CD14-positive monocyte (primary cell): Measurements from ENCODE around the gene CYB561A3. TPM values are rescaled to one million over a fixed set of nuclear protein-coding genes. Genes with fewer than 3 reads are reported as not detected.

ENCODE experiments used
- DNase-seq, 3 donors: peaks; one replicate each; pipeline ENCODE4 v3.0.0-alpha.2; 2011 to 2022
- H2AFZ ChIP-seq: 2 replicates; pipeline ENCODE4 v1.6.0; 2012; ENCODE audit warnings: mild to moderate bottlenecking, low read depth, low read length, inconsistent platforms; ENCODE audit not compliant: insufficient read depth, poor library complexity, severe bottlenecking
- H3K27ac ChIP-seq, 2 donors: 1 replicate in 1 of 2; 2 replicates in 1 of 2; pipeline ENCODE4 v1.5.1; 2012 to 2013; ENCODE audit warnings: low read length in 2 of 2, control low read depth in 1 of 2, inconsistent platforms in 1 of 2, low read depth in 1 of 2, mild to moderate bottlenecking in 1 of 2
- H3K27me3 ChIP-seq, 2 donors: one replicate each; pipeline versions ENCODE4 v1.6.0 to v1.6.1; 2011 to 2013; ENCODE audit warnings: low read length in 2 of 2; ENCODE audit not compliant: control insufficient read depth in 2 of 2, insufficient read depth in 2 of 2
- H3K36me3 ChIP-seq, 2 donors: replicated peaks in 1 of 2; 1 replicate in 1 of 2; 2 replicates in 1 of 2; pipeline versions ENCODE4 v1.5.1 to v1.6.1; 2012 to 2013; ENCODE audit warnings: low read length in 2 of 2, control low read depth in 1 of 2, inconsistent platforms in 1 of 2, mild to moderate bottlenecking in 1 of 2; ENCODE audit not compliant: insufficient read depth in 2 of 2, control insufficient read depth in 1 of 2
- H3K4me1 ChIP-seq, 2 donors: 1 replicate in 1 of 2; 2 replicates in 1 of 2; pipeline versions ENCODE4 v1.5.1 to v1.6.1; 2012 to 2013; ENCODE audit warnings: low read length in 2 of 2, control low read depth in 1 of 2, inconsistent platforms in 1 of 2, mild to moderate bottlenecking in 1 of 2, moderate library complexity in 1 of 2; ENCODE audit not compliant: insufficient read depth in 2 of 2, control insufficient read depth in 1 of 2
- H3K4me2 ChIP-seq: replicated peaks from 2 replicates; pipeline ENCODE3; 2012; ENCODE audit warnings: low read length, moderate library complexity, mild to moderate bottlenecking; ENCODE audit not compliant: poor library complexity, severe bottlenecking; ENCODE audit errors: extremely low read depth
- H3K4me3 ChIP-seq, 3 experiments: fragments of 200-600 bp in 1 of 3; sonication (generic) in 1 of 3; replicated peaks in 1 of 3; 1 replicate in 2 of 3; 2 replicates in 1 of 3; pipeline ENCODE4 v1.5.1; 2011 to 2013; ENCODE audit warnings: low read length in 3 of 3, mild to moderate bottlenecking in 3 of 3, control low read depth in 2 of 3, low read depth in 2 of 3, inconsistent platforms in 1 of 3, moderate library complexity in 1 of 3
- H3K79me2 ChIP-seq: 2 replicates; pipeline ENCODE4 v1.6.0; 2012; ENCODE audit warnings: mild to moderate bottlenecking, control low read depth, inconsistent platforms, low read length, moderate library complexity; ENCODE audit not compliant: insufficient read depth
- H3K9ac ChIP-seq: 2 replicates; pipeline ENCODE4 v1.6.0; 2017; ENCODE audit warnings: low read length, mild to moderate bottlenecking; ENCODE audit not compliant: insufficient read depth, poor library complexity, severe bottlenecking
- H3K9me3 ChIP-seq, 2 donors: replicated peaks in 1 of 2; 1 replicate in 1 of 2; 2 replicates in 1 of 2; pipeline versions ENCODE4 v1.5.1 to v1.6.1; 2012 to 2013; ENCODE audit warnings: low read length in 2 of 2, control low read depth in 1 of 2; ENCODE audit not compliant: control insufficient read depth in 1 of 2, insufficient read depth in 1 of 2
- H4K20me1 ChIP-seq: 2 replicates; pipeline ENCODE4 v1.6.0; 2012; ENCODE audit warnings: mild to moderate bottlenecking, low read length, control low read depth, moderate library complexity; ENCODE audit not compliant: insufficient read depth
- H3K27ac Mint-ChIP-seq, 7 donors: one replicate each; pipeline ENCODE4 v1.8.0; 2020; ENCODE audit warnings: mild to moderate bottlenecking in 7 of 7, mixed read lengths in 7 of 7, moderate library complexity in 6 of 7, inconsistent platforms in 2 of 7
- H3K27me3 Mint-ChIP-seq, 3 donors: one replicate each; pipeline ENCODE4 v1.8.0; 2021 to 2022; ENCODE audit warnings: low read depth in 3 of 3, mild to moderate bottlenecking in 3 of 3, mixed read lengths in 3 of 3, moderate library complexity in 3 of 3, inconsistent platforms in 1 of 3
- H3K36me3 Mint-ChIP-seq, 2 donors: one replicate each; pipeline ENCODE4 v1.8.0; 2020; ENCODE audit warnings: mixed read lengths in 2 of 2, inconsistent platforms in 1 of 2, mild to moderate bottlenecking in 1 of 2
- H3K4me1 Mint-ChIP-seq: one replicate; pipeline ENCODE4 v1.8.0; 2020; ENCODE audit warnings: mild to moderate bottlenecking, mixed read lengths
- H3K4me3 Mint-ChIP-seq, 2 donors: one replicate each; pipeline ENCODE4 v1.8.0; 2020; ENCODE audit warnings: mild to moderate bottlenecking in 2 of 2, mixed read lengths in 2 of 2, moderate library complexity in 1 of 2
- H3K9me3 Mint-ChIP-seq, 7 donors: one replicate each; pipeline ENCODE4 v1.8.0; 2020 to 2022; ENCODE audit warnings: mixed read lengths in 7 of 7, mild to moderate bottlenecking in 6 of 7, moderate library complexity in 6 of 7, inconsistent platforms in 2 of 7
- WGBS: methylation state at CpG from one replicate; pipeline ENCODE4 v1.1.5; 2013; ENCODE audit warnings: missing lambda C conversion rate; ENCODE audit not compliant: insufficient coverage; 5-methylcytosine and 5-hydroxymethylcytosine counted together
- intact Hi-C, 2 donors: fragments of 100-400 bp; cut with micrococcal nuclease; formaldehyde crosslinking; loops; one replicate each; pipeline versions ENCODE4 v1.15.0 to v1.15.1; 2023
- polyA plus RNA-seq, 3 donors: library from polyadenylated mRNA; depleted of rRNA in 1 of 3; unstranded in 2 of 3; stranded (reverse) in 1 of 3; fragments of 300-500 nt in 2 of 3; fragments of >200 nt in 1 of 3; fragmentation: Illumina TruSeq in 2 of 3; gene quantifications; 1 replicate in 2 of 3; 2 replicates in 1 of 3; pipeline ENCODE4 v1.2.3, GENCODE V29; 2012 to 2021
- TF ChIP-seq, protein P1 (sequence below): fragments of 200-600 bp; IDR thresholded peaks from one replicate; pipeline ENCODE4 v1.8.0; 2022; ENCODE audit warnings: antibody characterized with exemption, mild to moderate bottlenecking

Gene CYB561A3
- polyA plus RNA-seq, 3 donors, result 79.7 to 112 (median 112) TPM

DNA sequence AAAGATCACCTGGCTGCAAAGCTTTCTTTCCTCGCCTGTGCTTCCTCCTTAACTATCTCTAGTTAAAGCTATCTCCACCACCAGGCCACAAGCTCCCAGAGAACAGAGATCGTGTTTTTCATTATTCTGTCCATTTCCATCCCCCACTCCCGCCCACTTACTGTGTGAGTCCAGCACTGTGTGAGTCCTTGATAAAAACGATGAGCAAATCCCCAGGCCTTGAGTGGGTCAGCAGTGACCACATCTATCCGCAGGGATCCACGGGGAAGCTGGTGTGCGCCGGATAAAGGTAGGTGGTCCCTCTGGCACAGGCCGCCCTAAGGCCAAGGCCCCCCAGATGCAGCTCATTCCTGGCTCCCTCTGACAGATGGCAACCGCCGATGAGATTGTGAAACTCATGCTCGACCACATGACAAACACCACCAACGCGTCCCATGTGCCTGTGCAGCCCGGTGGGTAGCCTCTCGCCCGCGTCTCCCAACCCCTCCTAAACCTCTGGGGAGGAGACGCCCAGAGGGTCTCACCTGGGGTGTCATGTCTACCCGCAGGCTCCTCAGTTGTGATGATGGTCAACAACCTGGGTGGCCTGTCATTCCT is 19.4 kb downstream of the CYB561A3 start:
- no peaks in the 10 kb centered on the region for H4K20me1 ChIP-seq
- H3K4me1 Mint-ChIP-seq, result peaks cover 14% of the 10 kb centered on the region
- 70% methylated on average over 19 of the region's 20 CpGs for WGBS
- H3K27me3 Mint-ChIP-seq, result peaks cover 0 to 2% (median 1%) of the 10 kb centered on the region in 3 donors
- no peaks in the 10 kb centered on the region for H3K9me3 ChIP-seq
- intact Hi-C loops, result no loop called here
- no peak for DNase-seq
- no peaks in the 10 kb centered on the region for H3K9me3 Mint-ChIP-seq
- peak overlapping the region in 1 of 7 donors; percentile 44 for H3K27ac Mint-ChIP-seq
- no peak overlapping the region for H3K4me3 ChIP-seq
- no peak overlapping the region for H3K4me2 ChIP-seq
- H3K4me1 ChIP-seq, result peaks cover 3 to 10% of the 10 kb centered on the region in 2 donors
- H3K27ac ChIP-seq, result no peak overlapping the region
- no peaks in the 10 kb centered on the region for H3K27me3 ChIP-seq
- no peaks in the 10 kb centered on the region for H3K79me2 ChIP-seq
- TF ChIP-seq, protein P1, sequence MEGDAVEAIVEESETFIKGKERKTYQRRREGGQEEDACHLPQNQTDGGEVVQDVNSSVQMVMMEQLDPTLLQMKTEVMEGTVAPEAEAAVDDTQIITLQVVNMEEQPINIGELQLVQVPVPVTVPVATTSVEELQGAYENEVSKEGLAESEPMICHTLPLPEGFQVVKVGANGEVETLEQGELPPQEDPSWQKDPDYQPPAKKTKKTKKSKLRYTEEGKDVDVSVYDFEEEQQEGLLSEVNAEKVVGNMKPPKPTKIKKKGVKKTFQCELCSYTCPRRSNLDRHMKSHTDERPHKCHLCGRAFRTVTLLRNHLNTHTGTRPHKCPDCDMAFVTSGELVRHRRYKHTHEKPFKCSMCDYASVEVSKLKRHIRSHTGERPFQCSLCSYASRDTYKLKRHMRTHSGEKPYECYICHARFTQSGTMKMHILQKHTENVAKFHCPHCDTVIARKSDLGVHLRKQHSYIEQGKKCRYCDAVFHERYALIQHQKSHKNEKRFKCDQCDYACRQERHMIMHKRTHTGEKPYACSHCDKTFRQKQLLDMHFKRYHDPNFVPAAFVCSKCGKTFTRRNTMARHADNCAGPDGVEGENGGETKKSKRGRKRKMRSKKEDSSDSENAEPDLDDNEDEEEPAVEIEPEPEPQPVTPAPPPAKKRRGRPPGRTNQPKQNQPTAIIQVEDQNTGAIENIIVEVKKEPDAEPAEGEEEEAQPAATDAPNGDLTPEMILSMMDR, result no peak
- H3K36me3 ChIP-seq, result peaks cover 15 to 42% of the 10 kb centered on the region in 2 donors
- no peak overlapping the region for H3K9ac ChIP-seq
- peaks cover 49 to 55% of the 10 kb centered on the region in 2 donors for H3K36me3 Mint-ChIP-seq
- no peak overlapping the region for H3K4me3 Mint-ChIP-seq
- H2AFZ ChIP-seq, result no peak overlapping the region

DNA sequence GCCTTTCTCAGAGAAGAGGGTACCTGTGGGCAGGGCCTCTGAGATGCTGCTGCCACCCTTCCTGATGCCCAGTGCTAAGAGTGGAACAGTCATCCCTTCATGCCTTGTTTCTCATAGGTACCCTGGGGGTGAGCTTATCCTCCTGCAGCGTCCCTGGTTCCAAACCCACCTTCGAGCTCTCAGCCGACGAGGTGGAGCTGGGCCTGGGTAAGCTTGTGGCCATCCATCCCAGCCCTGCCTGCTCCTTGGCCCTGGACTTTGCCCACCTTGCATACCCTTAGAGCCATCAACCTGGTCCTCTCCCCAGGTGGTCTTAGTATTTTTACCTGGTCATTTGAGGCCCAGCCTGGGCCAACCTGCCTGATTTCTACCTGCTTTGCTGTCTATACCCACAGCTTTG is 20.0 kb downstream of the CYB561A3 start:
- H3K36me3 Mint-ChIP-seq, result peaks cover 43 to 49% of the 10 kb centered on the region in 2 donors
- Histone ChIP-seq H3K9me3 (no peaks in the 10 kb centered on the region), H3K79me2 (no peaks in the 10 kb centered on the region), H3K4me2 (no peak overlapping the region), H3K4me1 (peaks cover 0 to 6% of the 10 kb centered on the region in 2 donors), H4K20me1 (no peaks in the 10 kb centered on the region), H3K9ac (no peak overlapping the region), H2AFZ (no peak overlapping the region), H3K27ac (no peak overlapping the region), H3K4me3 (no peak overlapping the region), H3K27me3 (no peaks in the 10 kb centered on the region), H3K36me3 (peaks cover 15 to 42% of the 10 kb centered on the region in 2 donors)
- TF ChIP-seq, protein P1, result no peak
- DNase-seq, result no peak
- H3K4me1 Mint-ChIP-seq, result peaks cover 8% of the 10 kb centered on the region
- intact Hi-C loops, result no loop called here
- no peak overlapping the region for H3K27ac Mint-ChIP-seq
- no peaks in the 10 kb centered on the region for H3K9me3 Mint-ChIP-seq
- 95% methylated on average over 4 of the region's 4 CpGs for WGBS
- H3K4me3 Mint-ChIP-seq, result no peak overlapping the region
- H3K27me3 Mint-ChIP-seq, result peaks cover 1 to 2% (median 2%) of the 10 kb centered on the region in 3 donors
